Activated T-helper 2 cell treated with anti-CD3 and anti-CD28 coated beads, Interferon-gamma antibody, Interleukin-2, Interleukin-4, amounts not matched to agents 10 μg/mL and 5 μg/mL and 100 μg/mL, durations not matched to agents 14 hours and 24 hours and 36 hours (primary cell): ENCODE results near the gene WDR33. TPM values are rescaled to one million over a fixed set of nuclear protein-coding genes. Genes with fewer than 3 reads are reported as not detected.

Experiments
- DNase-seq: peaks from one replicate; pipeline ENCODE4 v3.0.0; 2021; ENCODE audit warnings: low spot score
- H3K27ac Mint-ChIP-seq: one replicate; pipeline ENCODE4 v1.8.0; 2021; ENCODE audit warnings: mixed read lengths
- H3K27me3 Mint-ChIP-seq: one replicate; pipeline ENCODE4 v1.8.0; 2021; ENCODE audit warnings: low read depth, mixed read lengths
- H3K36me3 Mint-ChIP-seq: one replicate; pipeline ENCODE4 v1.8.0; 2021; ENCODE audit warnings: low read depth, mixed read lengths
- H3K4me1 Mint-ChIP-seq: one replicate; pipeline ENCODE4 v1.8.0; 2021; ENCODE audit warnings: low read depth, mixed read lengths
- H3K4me3 Mint-ChIP-seq: one replicate; pipeline ENCODE4 v1.8.0; 2021; ENCODE audit warnings: low read depth, mild to moderate bottlenecking, moderate library complexity, mixed read lengths
- H3K9me3 Mint-ChIP-seq: one replicate; pipeline ENCODE4 v1.8.0; 2021; ENCODE audit warnings: mixed read lengths
- intact Hi-C: fragments of 100-400 bp; cut with micrococcal nuclease; formaldehyde crosslinking; loops from one replicate; pipeline ENCODE4 v1.15.1; 2023
- total RNA-seq: library from RNA; stranded (reverse); gene quantifications from 2 replicates; pipeline ENCODE4 v1.2.3, GENCODE V29; 2022

WDR33 gene
- total RNA-seq, 1 donor from 2014 or later: 74.2 TPM

DNA sequence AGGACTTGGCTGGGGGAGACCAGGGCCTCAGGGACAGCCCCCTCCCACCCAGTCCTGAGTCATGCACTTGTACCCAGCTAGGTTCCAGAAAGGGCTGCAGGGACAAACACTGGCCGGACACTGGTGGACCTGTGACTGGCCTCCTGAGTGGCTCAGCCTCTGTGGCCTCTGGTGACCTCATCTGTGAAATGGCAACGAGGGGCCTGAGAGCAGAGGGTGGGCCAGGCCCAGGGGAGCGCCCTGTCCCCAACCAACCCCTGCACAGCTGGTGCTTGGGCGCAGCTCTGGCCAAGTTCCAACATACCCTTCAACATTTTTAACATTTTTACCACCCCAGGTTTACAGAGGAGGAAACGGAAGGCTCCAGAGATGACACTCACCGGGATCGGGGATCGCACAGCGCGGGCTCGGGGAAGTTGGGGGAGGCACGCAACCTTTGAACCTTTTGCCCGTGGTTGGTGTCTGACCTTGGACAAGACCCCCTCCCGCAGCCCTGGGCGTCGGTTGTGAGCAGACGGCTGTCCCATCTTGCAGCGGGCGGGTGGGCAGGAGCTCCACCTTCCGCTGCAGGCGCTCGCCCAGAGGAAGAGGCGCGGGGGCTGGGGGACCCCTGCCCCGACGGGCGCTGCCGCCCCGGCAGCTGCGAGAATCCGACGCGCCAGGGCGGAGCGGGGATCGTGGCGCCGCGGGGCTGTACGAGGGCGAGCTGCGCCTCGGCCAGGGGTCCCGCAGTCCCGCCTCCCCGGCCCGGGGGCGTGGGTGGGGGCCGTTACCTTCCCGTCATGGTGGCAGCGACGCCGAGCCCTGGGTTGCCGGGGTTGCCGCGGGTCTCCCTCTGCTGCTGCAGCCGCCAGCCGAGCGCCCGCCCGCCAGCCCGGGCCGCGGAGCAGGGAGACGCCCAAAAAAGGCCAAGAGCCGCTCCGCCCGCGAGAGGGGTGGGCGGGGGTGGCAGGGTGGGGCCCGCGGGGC, 136.4 kb downstream of the WDR33 start:
- Mint-ChIP-seq H3K27me3 (peaks cover 70% of the 10 kb centered on the region), H3K9me3 (no peaks in the 10 kb centered on the region), H3K4me3 (peak overlapping the region; percentile 73), H3K27ac (no peak overlapping the region), H3K36me3 (no peaks in the 10 kb centered on the region), H3K4me1 (peaks cover 3% of the 10 kb centered on the region)
- intact Hi-C loops: no loop called here
- DNase-seq: no peak

DNA sequence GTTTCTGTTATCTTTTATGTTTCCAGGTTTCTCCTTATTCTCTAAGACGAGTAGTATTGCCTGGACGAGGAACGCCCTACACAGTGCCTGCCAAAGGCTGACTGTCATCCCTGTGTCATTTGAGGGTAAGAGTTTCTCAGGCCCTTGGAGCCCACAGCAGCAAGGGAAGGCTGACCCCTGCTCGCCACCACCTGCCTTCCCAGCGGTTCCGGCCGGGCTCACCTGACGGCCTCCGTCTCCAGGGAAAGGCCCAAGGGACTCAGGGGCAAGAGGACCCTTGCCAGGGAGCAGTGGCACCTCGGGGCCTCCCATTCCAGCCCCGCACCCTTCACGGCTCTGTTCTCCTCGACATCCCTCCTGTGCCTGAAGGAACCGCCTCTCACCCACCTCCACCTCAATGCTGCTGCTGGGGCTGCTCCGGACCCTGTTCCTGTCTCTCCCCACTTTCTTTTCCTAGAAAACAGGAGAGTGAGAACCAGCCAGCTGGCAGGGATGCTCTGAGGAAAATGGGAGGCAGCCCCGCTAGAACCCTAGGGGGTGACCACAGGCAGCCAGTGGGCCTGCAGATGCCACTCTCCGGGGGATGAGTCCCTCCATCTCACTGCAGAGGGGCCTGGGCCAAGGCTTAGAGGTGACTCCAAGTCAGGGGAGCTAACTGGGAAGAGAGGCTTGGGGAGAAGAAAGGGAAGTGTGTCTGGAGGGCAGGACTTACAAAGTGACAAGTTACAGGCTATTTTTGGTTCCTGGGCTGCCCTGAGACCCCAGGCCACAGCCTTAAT, 137.5 kb downstream of the WDR33 start:
- intact Hi-C loops: no loop called here
- Mint-ChIP-seq H3K9me3 (no peaks in the 10 kb centered on the region), H3K36me3 (no peaks in the 10 kb centered on the region), H3K27ac (no peak overlapping the region), H3K4me3 (peak overlapping the region; percentile 73), H3K27me3 (peaks cover 71% of the 10 kb centered on the region), H3K4me1 (peaks cover 3% of the 10 kb centered on the region)
- no peak for DNase-seq

DNA sequence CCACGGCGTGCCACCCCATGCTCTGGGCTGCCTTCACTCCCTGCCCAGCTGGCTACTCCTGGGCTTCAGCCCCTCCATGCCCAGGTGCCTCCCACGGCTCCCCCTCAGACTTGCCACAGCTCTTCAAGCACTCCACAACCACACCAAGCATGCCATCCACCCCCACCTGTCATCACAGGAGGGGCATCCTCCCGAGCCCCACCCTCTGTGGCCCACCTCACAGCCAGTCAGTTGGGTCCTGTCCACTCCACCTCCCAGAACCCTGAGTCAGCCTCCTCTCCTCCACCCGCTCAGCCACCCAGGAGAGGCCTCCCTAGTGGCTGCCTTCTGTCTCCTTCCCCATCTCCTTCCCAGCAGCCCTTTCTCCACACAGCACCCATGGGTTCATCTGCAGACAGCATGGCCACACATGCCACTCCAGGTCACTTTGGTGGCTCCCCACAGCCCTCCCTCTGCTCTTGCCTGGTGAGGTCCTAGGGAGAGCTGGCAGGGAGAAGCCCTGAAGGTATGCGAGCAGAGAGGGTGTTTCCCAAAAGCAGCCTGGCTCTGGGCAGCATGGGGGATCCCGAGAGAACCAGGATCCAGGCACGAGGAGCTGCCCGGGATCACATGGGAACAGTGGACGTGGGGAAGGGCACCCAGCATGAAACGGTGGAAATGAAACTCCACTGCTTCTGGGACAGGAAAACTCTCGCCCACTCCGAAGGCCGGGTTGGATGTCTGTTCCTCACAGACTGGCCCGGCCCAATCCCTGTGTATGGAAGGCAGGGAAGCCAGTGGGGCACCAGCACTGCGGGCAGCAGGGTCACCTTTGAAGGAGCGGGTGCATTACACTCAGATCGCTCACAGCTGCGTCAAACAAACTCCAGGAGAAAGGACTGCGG, 138.4 kb downstream of the WDR33 start:
- DNase-seq: no peak
- intact Hi-C loops: no loop called here
- peaks cover 63% of the 10 kb centered on the region for H3K27me3 Mint-ChIP-seq
- no peak overlapping the region for H3K4me3 Mint-ChIP-seq
- no peaks in the 10 kb centered on the region for H3K9me3 Mint-ChIP-seq
- no peak overlapping the region for H3K27ac Mint-ChIP-seq
- no peaks in the 10 kb centered on the region for H3K36me3 Mint-ChIP-seq
- peaks cover 3% of the 10 kb centered on the region for H3K4me1 Mint-ChIP-seq

DNA sequence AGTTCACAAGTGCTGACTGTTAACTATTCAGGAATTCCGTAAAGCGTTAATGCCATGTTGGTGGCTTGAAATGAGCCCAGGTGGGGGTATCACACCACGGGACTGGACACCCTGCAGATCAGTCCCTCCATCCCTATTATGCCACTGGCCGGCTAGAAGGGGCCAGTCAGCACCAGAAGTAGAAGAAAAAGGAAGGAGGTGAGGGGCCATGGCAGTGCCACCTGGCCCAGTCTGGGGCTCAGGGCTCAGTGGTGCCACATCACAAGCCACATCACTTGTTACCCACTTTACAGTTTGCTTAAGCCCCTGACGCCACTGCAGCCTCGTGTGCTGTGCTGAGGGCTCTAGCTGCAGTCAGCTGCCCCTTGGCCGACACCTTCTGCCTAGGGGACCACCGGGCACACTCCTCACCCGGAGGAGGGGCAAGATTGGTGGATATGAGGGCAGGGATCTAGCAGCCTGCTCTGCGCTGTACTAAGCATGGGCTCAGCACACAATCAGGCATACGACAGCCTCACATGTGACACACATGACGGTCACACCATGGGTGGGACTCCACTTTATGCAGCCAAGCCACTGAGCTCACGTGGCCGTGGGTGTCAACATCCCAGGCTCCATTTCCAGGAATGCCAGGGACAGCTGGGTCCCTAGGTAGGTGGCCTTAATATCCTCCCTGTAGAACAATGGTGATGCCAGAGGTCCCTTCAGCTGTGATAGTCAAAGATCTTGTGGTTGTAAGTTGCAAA, 139.2 kb downstream of the WDR33 start:
- no peak for DNase-seq
- no peak overlapping the region for H3K27ac Mint-ChIP-seq
- H3K36me3 Mint-ChIP-seq: no peaks in the 10 kb centered on the region

DNA sequence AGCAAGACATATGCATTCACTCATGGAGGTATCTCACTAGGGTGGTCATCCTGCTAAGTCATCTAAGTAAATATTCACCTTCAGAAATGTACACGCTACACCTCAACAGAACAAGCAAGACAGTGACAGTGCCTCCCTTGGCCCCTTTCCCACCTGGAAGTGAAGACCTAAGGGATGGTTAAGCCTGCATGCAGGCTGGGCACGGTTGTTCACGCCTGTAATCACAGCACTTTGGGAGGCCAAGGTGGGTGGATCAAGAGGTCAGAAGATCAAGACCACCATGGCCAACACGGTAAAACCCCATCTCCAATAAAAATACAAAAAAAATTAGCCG, 140.0 kb downstream of the WDR33 start:
- H3K9me3 Mint-ChIP-seq: no peaks in the 10 kb centered on the region

More for the DNA sequence above, 139.2 kb downstream of the WDR33 start:
- Mint-ChIP-seq H3K4me3 (no peak overlapping the region), H3K9me3 (no peaks in the 10 kb centered on the region), H3K4me1 (peaks cover 3% of the 10 kb centered on the region), H3K27me3 (peaks cover 62% of the 10 kb centered on the region)
- intact Hi-C loops: no loop called here

DNA sequence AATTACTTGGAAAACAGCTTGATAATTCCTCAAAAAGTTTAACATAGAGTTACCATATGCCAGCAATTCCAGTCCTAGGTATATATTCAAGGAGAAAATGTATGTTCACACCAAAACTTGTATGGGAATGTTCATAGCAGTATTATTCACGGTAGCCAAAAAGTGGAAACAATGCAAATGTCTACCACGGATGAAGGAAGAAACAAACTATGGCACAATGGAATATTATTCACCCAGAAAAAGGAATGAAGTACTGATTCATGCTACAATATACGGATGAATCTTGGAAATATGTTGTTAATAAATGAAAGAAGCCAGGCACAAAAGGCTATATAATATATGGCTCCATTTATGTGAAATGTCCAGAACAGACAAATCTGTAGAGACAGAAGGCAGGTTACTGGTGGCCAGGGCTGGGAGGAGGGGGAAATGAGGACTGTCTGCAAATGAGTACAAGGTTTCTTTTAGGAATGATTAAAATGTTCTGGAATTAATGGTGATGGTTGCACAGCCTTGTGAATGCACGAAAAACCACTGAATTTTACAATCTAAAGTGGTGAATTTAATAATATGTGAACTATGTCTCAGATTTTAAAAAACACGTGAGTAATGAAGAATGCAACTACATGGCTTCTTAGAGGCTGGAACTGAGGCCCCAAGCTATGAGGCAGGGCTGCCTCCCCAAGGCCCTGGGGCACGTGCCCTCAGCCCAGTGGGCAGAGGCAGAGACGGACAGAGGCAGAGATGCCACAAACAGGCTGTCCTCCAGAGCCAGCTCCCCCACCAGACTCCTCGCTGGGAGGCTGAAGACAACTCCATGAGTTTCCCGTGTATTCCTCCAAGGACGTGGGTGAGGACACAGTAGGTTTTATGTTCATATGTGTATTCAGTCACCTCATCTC, 140.7 kb downstream of the WDR33 start:
- intact Hi-C loops: no loop called here
- Mint-ChIP-seq H3K36me3 (no peaks in the 10 kb centered on the region), H3K4me3 (no peak overlapping the region), H3K27ac (no peak overlapping the region), H3K9me3 (no peaks in the 10 kb centered on the region), H3K27me3 (peaks cover 65% of the 10 kb centered on the region), H3K4me1 (peaks cover 3% of the 10 kb centered on the region)
- DNase-seq: no peak

More for the DNA sequence above, 140.0 kb downstream of the WDR33 start:
- no peak overlapping the region for H3K27ac Mint-ChIP-seq
- intact Hi-C loops: no loop called here
- H3K36me3 Mint-ChIP-seq: no peaks in the 10 kb centered on the region
- peaks cover 3% of the 10 kb centered on the region for H3K4me1 Mint-ChIP-seq
- DNase-seq: no peak
- H3K27me3 Mint-ChIP-seq: peaks cover 63% of the 10 kb centered on the region
- no peak overlapping the region for H3K4me3 Mint-ChIP-seq

DNA sequence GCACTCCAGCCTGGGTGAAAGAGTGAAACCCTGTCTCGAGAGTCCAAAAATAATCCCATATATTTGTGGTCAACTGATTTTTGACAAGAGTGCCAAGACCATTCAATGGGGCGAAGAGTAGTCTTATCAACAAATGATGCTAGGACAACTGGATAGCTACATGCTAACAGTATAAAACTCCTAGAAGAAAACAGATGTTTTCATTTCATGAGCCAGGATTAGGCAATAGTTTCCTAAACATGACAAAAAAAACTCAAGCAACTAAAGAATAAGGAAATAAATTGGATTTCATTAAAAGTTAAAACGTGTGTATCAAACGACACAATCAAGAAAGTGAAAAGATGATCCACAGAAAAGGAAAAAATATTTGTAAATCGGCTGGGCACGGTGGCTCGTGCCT, 141.9 kb downstream of the WDR33 start:
- no peak overlapping the region for H3K4me3 Mint-ChIP-seq

DNA sequence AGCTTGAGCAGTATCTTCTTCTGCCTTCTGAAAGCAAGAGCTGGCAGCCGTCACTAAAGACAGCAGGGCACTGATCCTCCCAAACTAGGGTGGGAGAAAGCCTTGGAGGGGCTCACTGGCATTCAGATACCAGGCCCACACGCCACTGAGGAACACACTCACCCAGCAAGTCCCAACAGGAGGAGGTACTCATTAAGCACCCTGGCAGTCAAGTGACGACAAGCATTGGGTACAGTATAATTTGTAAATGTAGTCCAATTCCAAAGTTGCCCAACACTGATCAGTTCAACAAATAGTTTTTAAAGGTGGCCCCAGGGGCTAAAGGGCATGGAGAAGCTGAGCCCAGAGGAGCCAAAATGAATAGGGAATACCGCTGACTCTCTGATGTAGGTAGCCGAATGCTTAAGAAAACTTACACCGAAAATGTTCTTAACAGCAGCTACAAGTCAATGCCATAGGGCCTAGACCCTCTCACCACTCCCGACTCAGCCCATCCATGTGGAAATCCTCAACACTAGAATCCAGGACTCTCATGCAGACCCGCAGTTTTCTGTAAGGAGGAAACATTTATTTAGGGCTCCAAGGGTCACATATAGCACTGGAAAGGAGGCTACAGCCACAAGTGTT, 145.6 kb downstream of the WDR33 start:
- no peak overlapping the region for H3K27ac Mint-ChIP-seq
- H3K4me1 Mint-ChIP-seq: no peaks in the 10 kb centered on the region
- H3K27me3 Mint-ChIP-seq: peaks cover 67% of the 10 kb centered on the region
- no peak for DNase-seq
- no peak overlapping the region for H3K4me3 Mint-ChIP-seq
- no peaks in the 10 kb centered on the region for H3K36me3 Mint-ChIP-seq
- H3K9me3 Mint-ChIP-seq: no peaks in the 10 kb centered on the region
- intact Hi-C loops: no loop called here

More for the DNA sequence above, 141.9 kb downstream of the WDR33 start:
- no peak for DNase-seq
- no peaks in the 10 kb centered on the region for H3K9me3 Mint-ChIP-seq
- H3K27me3 Mint-ChIP-seq: peaks cover 70% of the 10 kb centered on the region
- no peaks in the 10 kb centered on the region for H3K36me3 Mint-ChIP-seq
- no peaks in the 10 kb centered on the region for H3K4me1 Mint-ChIP-seq
- H3K27ac Mint-ChIP-seq: no peak overlapping the region
- intact Hi-C loops: no loop called here

DNA sequence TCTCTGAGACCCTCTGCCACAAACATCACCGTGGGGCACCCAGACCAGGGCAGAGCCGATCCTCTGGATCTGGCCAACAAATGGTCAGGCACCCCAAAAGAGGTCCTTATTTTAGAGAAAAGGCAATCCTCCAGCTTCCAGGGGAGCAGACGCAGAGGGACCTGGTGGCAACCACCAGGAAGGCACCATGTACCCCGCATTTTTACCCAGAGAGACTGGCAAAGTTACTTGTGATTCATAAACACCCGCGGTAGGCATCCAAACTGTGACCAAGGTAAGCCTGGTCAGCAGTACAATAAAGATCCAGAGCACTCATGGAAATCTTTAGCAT, 146.1 kb downstream of the WDR33 start:
- peaks cover 65% of the 10 kb centered on the region for H3K27me3 Mint-ChIP-seq
- H3K36me3 Mint-ChIP-seq: no peaks in the 10 kb centered on the region
- intact Hi-C loops: no loop called here
- DNase-seq: no peak
- peaks cover 1% of the 10 kb centered on the region for H3K4me1 Mint-ChIP-seq
- no peak overlapping the region for H3K4me3 Mint-ChIP-seq
- H3K9me3 Mint-ChIP-seq: no peaks in the 10 kb centered on the region
- no peak overlapping the region for H3K27ac Mint-ChIP-seq

DNA sequence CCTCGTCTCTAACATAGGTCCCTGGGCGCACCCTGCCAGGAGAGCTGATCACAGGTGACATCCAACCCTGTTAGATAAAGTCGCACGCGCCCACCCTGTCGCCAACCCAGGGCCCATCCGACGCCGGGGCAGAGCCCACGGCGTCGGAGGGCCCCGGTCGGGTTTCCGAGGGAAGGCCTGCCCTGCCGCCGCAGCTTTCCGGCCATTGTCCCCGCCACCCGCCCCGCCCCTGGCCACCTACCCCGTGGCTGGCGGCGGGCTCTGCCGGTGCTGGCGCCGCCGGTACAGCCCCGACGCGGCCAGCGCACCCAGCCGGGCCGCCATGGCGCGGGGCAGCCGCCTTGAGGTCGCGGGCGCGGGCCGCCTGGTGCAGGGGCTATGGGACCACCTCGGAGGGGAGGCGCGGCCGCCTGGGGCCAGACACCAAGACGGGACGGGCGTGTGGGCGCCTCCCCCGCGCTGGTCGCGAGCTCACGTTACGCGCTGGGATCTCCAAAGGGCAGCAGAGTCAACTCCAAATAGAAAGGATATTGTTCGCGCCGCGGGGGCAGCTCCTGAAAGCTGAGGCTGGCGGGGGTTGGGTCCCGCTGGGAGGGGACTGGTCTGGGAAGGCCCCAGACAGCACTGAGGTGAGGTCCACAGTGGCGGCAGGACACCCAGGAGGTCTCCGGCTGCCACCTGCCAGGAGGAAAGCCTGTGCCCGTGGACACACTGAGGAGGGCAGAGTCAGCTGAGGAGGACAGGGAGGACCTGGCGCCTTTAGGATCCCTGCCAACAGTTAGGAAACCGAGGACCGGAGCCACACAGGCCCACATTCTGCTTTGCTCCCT, 146.7 kb downstream of the WDR33 start:
- Mint-ChIP-seq H3K27ac (no peak overlapping the region), H3K27me3 (peaks cover 62% of the 10 kb centered on the region), H3K4me3 (no peak overlapping the region), H3K9me3 (no peaks in the 10 kb centered on the region), H3K36me3 (no peaks in the 10 kb centered on the region), H3K4me1 (peaks cover 3% of the 10 kb centered on the region)
- DNase-seq: no peak
- intact Hi-C loops: no loop called here
